Esophagus muscularis mucosa (tissue), 3 donors: ENCODE data around the gene SSBP4.

Source experiments
- CTCF ChIP-seq, 3 experiments: fragments of 200-600 bp in 2 of 3; fragments of 450-650 bp in 1 of 3; sonication (generic) in 2 of 3; IDR thresholded peaks; one replicate each; pipeline ENCODE4 v1.5.1; 2017 to 2019; ENCODE audit warnings: antibody characterized with exemption in 3 of 3, mild to moderate bottlenecking in 2 of 3, moderate library complexity in 1 of 3
- POLR2A ChIP-seq: fragments of 450-650 bp; IDR thresholded peaks from one replicate; pipeline ENCODE4 v1.6.1; 2017; ENCODE audit warnings: antibody characterized with exemption, moderate library complexity, mild to moderate bottlenecking, low read depth

GRCh38 chr19:18437491-18438330, 18.5 kb downstream of the SSBP4 start, which contains the start of gene ISYNA1:
- TF ChIP-seq CTCF (IDR thresholded peaks at IDR 0.05) (no peak), POLR2A (no peak)
